ENCODE measurements around the gene SLC34A1.

- TF ChIP-seq CTCF (conservative IDR thresholded peaks at IDR 0.05) (no peak), EZH2 (IDR thresholded peaks at IDR 0.05; ENCODE audit: low read depth) (no peak)
Observed at GRCh38 chr5:177349362-177349647, 34.9 kb upstream of the SLC34A1 start.

Data from PC-9 (cell line).